ENCODE results near the gene ADRB1. TPM values are rescaled to one million over a fixed set of nuclear protein-coding genes. Genes with fewer than 3 reads are reported as not detected.

ADRB1 gene
- total and polyA plus RNA-seq, 2 experiments from 2014 or later = 0.23 to 0.24 TPM

DNA sequence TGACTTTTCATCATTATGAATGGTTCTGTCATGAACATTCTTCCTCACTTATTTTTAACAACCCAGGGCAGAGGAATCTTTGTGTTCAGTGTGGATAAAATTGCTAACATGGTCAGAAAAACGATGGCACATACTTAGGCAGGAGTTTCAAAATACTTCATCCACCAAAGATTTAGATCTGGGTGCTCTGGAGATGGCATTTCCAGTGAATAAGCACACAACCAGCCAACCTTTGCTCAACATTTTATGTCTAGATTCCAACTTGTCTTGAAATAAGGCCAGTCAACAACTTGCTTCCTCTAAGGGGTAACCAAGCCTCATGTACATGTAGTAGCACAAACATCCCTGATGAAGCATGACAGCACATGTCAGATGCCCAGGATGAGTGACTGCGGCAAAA lies 33.4 kb upstream of the ADRB1 start:
- H3F3A ChIP-seq (replicated peaks; ENCODE audit: low read depth) = no peaks in the 10 kb centered on the region
- 0 out of 2 replicates have a peak, but pooled peaks cover 3% of the 10 kb centered on the region for H3K9me2 ChIP-seq (ENCODE audit: insufficient read depth)
- no peak for DNase-seq (ENCODE audit: low spot score)
- no peaks in the 10 kb centered on the region for H3K4me1 ChIP-seq (ENCODE audit: insufficient read depth)
- Mint-ChIP-seq H3K9me3 (peaks cover under 1% of the 10 kb centered on the region; the same call in 1 of the 3 replicates), H3K36me3 (ENCODE audit: low read depth) (no peaks in the 10 kb centered on the region), H3K27ac (no peak overlapping the region), H3K27me3 (ENCODE audit: insufficient read depth, low read depth, poor library complexity) (peaks cover 2% of the 10 kb centered on the region), H3K4me1 (no peaks in the 10 kb centered on the region), H3K4me3 (no peak overlapping the region)
- H3K27ac ChIP-seq (ENCODE audit: low read depth) = no peak overlapping the region
- no peak for TF ChIP-seq POLR2AphosphoS5 (IDR thresholded peaks at IDR 0.05; ENCODE audit: low read depth)
- TF ChIP-seq, protein P1, sequence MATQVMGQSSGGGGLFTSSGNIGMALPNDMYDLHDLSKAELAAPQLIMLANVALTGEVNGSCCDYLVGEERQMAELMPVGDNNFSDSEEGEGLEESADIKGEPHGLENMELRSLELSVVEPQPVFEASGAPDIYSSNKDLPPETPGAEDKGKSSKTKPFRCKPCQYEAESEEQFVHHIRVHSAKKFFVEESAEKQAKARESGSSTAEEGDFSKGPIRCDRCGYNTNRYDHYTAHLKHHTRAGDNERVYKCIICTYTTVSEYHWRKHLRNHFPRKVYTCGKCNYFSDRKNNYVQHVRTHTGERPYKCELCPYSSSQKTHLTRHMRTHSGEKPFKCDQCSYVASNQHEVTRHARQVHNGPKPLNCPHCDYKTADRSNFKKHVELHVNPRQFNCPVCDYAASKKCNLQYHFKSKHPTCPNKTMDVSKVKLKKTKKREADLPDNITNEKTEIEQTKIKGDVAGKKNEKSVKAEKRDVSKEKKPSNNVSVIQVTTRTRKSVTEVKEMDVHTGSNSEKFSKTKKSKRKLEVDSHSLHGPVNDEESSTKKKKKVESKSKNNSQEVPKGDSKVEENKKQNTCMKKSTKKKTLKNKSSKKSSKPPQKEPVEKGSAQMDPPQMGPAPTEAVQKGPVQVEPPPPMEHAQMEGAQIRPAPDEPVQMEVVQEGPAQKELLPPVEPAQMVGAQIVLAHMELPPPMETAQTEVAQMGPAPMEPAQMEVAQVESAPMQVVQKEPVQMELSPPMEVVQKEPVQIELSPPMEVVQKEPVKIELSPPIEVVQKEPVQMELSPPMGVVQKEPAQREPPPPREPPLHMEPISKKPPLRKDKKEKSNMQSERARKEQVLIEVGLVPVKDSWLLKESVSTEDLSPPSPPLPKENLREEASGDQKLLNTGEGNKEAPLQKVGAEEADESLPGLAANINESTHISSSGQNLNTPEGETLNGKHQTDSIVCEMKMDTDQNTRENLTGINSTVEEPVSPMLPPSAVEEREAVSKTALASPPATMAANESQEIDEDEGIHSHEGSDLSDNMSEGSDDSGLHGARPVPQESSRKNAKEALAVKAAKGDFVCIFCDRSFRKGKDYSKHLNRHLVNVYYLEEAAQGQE (IDR thresholded peaks at IDR 0.05; ENCODE audit: unreplicated experiment) = no peak
- TF ChIP-seq CREB1 (CRISPR knock-in tag; IDR thresholded peaks at IDR 0.05; ENCODE audit: low read depth) = no peak
- TF ChIP-seq, protein P2, sequence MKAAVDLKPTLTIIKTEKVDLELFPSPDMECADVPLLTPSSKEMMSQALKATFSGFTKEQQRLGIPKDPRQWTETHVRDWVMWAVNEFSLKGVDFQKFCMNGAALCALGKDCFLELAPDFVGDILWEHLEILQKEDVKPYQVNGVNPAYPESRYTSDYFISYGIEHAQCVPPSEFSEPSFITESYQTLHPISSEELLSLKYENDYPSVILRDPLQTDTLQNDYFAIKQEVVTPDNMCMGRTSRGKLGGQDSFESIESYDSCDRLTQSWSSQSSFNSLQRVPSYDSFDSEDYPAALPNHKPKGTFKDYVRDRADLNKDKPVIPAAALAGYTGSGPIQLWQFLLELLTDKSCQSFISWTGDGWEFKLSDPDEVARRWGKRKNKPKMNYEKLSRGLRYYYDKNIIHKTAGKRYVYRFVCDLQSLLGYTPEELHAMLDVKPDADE (IDR thresholded peaks at IDR 0.05) = no peak
- no peak for TF ChIP-seq ZNF331 (CRISPR knock-in tag; IDR thresholded peaks at IDR 0.05; ENCODE audit: low read depth)
- TF ChIP-seq JUNB (IDR thresholded peaks at IDR 0.05; ENCODE audit: unreplicated experiment) = no peak
- no peak for TF ChIP-seq EZH2phosphoT487 (IDR thresholded peaks at IDR 0.05; ENCODE audit: unreplicated experiment)
- TF ChIP-seq ZNF114 (CRISPR knock-in tag; IDR thresholded peaks at IDR 0.05) = no peak
- TF ChIP-seq NANOG (IDR thresholded peaks at IDR 0.05; ENCODE audit: borderline replicate concordance) = no peak
- TF ChIP-seq, protein P3, sequence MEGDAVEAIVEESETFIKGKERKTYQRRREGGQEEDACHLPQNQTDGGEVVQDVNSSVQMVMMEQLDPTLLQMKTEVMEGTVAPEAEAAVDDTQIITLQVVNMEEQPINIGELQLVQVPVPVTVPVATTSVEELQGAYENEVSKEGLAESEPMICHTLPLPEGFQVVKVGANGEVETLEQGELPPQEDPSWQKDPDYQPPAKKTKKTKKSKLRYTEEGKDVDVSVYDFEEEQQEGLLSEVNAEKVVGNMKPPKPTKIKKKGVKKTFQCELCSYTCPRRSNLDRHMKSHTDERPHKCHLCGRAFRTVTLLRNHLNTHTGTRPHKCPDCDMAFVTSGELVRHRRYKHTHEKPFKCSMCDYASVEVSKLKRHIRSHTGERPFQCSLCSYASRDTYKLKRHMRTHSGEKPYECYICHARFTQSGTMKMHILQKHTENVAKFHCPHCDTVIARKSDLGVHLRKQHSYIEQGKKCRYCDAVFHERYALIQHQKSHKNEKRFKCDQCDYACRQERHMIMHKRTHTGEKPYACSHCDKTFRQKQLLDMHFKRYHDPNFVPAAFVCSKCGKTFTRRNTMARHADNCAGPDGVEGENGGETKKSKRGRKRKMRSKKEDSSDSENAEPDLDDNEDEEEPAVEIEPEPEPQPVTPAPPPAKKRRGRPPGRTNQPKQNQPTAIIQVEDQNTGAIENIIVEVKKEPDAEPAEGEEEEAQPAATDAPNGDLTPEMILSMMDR (conservative IDR thresholded peaks at IDR 0.05; ENCODE audit: low read depth in 2 of 2) = no peak
- TF ChIP-seq, protein P4, sequence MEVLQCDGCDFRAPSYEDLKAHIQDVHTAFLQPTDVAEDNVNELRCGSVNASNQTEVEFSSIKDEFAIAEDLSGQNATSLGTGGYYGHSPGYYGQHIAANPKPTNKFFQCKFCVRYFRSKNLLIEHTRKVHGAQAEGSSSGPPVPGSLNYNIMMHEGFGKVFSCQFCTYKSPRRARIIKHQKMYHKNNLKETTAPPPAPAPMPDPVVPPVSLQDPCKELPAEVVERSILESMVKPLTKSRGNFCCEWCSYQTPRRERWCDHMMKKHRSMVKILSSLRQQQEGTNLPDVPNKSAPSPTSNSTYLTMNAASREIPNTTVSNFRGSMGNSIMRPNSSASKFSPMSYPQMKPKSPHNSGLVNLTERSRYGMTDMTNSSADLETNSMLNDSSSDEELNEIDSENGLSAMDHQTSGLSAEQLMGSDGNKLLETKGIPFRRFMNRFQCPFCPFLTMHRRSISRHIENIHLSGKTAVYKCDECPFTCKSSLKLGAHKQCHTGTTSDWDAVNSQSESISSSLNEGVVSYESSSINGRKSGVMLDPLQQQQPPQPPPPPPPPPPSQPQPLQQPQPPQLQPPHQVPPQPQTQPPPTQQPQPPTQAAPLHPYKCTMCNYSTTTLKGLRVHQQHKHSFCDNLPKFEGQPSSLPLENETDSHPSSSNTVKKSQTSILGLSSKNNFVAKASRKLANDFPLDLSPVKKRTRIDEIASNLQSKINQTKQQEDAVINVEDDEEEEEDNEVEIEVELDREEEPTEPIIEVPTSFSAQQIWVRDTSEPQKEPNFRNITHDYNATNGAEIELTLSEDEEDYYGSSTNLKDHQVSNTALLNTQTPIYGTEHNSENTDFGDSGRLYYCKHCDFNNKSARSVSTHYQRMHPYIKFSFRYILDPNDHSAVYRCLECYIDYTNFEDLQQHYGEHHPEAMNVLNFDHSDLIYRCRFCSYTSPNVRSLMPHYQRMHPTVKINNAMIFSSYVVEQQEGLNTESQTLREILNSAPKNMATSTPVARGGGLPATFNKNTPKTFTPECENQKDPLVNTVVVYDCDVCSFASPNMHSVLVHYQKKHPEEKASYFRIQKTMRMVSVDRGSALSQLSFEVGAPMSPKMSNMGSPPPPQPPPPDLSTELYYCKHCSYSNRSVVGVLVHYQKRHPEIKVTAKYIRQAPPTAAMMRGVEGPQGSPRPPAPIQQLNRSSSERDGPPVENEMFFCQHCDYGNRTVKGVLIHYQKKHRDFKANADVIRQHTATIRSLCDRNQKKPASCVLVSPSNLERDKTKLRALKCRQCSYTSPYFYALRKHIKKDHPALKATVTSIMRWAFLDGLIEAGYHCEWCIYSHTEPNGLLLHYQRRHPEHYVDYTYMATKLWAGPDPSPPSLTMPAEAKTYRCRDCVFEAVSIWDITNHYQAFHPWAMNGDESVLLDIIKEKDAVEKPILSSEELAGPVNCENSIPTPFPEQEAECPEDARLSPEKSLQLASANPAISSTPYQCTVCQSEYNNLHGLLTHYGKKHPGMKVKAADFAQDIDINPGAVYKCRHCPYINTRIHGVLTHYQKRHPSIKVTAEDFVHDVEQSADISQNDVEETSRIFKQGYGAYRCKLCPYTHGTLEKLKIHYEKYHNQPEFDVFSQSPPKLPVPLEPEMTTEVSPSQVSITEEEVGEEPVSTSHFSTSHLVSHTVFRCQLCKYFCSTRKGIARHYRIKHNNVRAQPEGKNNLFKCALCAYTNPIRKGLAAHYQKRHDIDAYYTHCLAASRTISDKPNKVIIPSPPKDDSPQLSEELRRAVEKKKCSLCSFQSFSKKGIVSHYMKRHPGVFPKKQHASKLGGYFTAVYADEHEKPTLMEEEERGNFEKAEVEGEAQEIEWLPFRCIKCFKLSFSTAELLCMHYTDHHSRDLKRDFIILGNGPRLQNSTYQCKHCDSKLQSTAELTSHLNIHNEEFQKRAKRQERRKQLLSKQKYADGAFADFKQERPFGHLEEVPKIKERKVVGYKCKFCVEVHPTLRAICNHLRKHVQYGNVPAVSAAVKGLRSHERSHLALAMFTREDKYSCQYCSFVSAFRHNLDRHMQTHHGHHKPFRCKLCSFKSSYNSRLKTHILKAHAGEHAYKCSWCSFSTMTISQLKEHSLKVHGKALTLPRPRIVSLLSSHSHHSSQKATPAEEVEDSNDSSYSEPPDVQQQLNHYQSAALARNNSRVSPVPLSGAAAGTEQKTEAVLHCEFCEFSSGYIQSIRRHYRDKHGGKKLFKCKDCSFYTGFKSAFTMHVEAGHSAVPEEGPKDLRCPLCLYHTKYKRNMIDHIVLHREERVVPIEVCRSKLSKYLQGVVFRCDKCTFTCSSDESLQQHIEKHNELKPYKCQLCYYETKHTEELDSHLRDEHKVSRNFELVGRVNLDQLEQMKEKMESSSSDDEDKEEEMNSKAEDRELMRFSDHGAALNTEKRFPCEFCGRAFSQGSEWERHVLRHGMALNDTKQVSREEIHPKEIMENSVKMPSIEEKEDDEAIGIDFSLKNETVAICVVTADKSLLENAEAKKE (CRISPR knock-in tag; IDR thresholded peaks at IDR 0.05) = no peak
- TF ChIP-seq STAT1 (IDR thresholded peaks at IDR 0.05; ENCODE audit: unreplicated experiment) = no peak
- no peak for TF ChIP-seq EZH2 (IDR thresholded peaks at IDR 0.05; ENCODE audit: low read depth, unreplicated experiment)
- no peaks in the 10 kb centered on the region for H3K79me2 ChIP-seq (replicated peaks; ENCODE audit: insufficient read depth)
- H4K20me1 ChIP-seq (replicated peaks; ENCODE audit: insufficient read depth) = no peaks in the 10 kb centered on the region
- H3K4me3 ChIP-seq = no peak overlapping the region
- ATAC-seq = no peak
- H2AFZ ChIP-seq = no peak overlapping the region
- no peaks in the 10 kb centered on the region for H3K36me3 ChIP-seq (ENCODE audit: insufficient read depth)
- no peak overlapping the region for H3K4me2 ChIP-seq
- no peaks in the 10 kb centered on the region for H3K27me3 ChIP-seq (ENCODE audit: insufficient read depth)
